Gastrocnemius medialis (tissue), 4 donors: ENCODE data around the gene RRM2.

Experiments used
- POLR2A ChIP-seq, 2 donors: fragments of 450-650 bp; IDR thresholded peaks; one replicate each; pipeline ENCODE4 v1.6.1; 2017; ENCODE audit warnings: antibody characterized with exemption in 2 of 2, mild to moderate bottlenecking in 2 of 2, moderate library complexity in 2 of 2
- TF ChIP-seq, protein P1 (sequence below), 5 experiments: fragments of 450-650 bp in 3 of 5; fragments of 200-600 bp in 2 of 5; sonication (generic) in 2 of 5; IDR thresholded peaks in 4 of 5; conservative IDR thresholded peaks in 1 of 5; 1 replicate in 4 of 5; 2 replicates in 1 of 5; pipeline ENCODE4 v1.5.1; 2016 to 2019; ENCODE audit warnings: antibody characterized with exemption in 5 of 5, mild to moderate bottlenecking in 3 of 5, moderate library complexity in 3 of 5

- TF ChIP-seq POLR2A (IDR thresholded peaks at IDR 0.05), result no peak
- TF ChIP-seq, protein P1, sequence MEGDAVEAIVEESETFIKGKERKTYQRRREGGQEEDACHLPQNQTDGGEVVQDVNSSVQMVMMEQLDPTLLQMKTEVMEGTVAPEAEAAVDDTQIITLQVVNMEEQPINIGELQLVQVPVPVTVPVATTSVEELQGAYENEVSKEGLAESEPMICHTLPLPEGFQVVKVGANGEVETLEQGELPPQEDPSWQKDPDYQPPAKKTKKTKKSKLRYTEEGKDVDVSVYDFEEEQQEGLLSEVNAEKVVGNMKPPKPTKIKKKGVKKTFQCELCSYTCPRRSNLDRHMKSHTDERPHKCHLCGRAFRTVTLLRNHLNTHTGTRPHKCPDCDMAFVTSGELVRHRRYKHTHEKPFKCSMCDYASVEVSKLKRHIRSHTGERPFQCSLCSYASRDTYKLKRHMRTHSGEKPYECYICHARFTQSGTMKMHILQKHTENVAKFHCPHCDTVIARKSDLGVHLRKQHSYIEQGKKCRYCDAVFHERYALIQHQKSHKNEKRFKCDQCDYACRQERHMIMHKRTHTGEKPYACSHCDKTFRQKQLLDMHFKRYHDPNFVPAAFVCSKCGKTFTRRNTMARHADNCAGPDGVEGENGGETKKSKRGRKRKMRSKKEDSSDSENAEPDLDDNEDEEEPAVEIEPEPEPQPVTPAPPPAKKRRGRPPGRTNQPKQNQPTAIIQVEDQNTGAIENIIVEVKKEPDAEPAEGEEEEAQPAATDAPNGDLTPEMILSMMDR (IDR thresholded peaks at IDR 0.05 in 4 of 5, conservative IDR thresholded peaks at IDR 0.05 in 1 of 5), result no peak
Measured at GRCh38 chr2:10075571-10076209, 46.8 kb upstream of the RRM2 start.
